IMR-90 (cell line): ENCODE results near the gene ZBTB40. TPM values are rescaled to one million over a fixed set of nuclear protein-coding genes. Genes with fewer than 3 reads are reported as not detected.
A peak's percentile ranks its signal among the peaks of the same experiment; 100 is the strongest.

ENCODE experiments used
- ATAC-seq: fragments of 200-7000 bp; cut with Tn5 transposase; 2 replicates; pipeline ENCODE4 v1.9.1; 2020; ENCODE audit warnings: low read depth, mild to moderate bottlenecking, moderate library complexity
- BruUV-seq: library from RNA; stranded (reverse); fragments of 400-500 nt; replicated peaks from 2 replicates; lab custom pipeline; 2021; lab: Mats Ljungman, UMichigan
- CTCF ChIA-PET: fragments of 300-600 bp; formaldehyde crosslinking; extraction: SDS; loops from one replicate; lab custom pipeline; 2021; ENCODE audit warnings: antibody characterized with exemption; lab: Yijun Ruan, JAX
- POLR2A ChIA-PET: fragments of 300-600 bp; sonication (Branson Sonifier 250); formaldehyde crosslinking; loops from one replicate; lab custom pipeline; 2022; ENCODE audit warnings: antibody characterized with exemption; ENCODE audit not compliant: unreplicated experiment; lab: Charles Lee
- DNase-seq: peaks from one replicate; pipeline ENCODE4 v3.0.0; 2013
- H2AFZ ChIP-seq: replicated peaks from 2 replicates; pipeline ENCODE3; 2013; ENCODE audit warnings: low read length, mild to moderate bottlenecking; ENCODE audit not compliant: poor library complexity
- H2AK5ac ChIP-seq: 2 replicates; pipeline ENCODE4 v1.6.1; 2013; ENCODE audit warnings: low read depth, low read length, inconsistent platforms
- H2AK9ac ChIP-seq: replicated peaks from 2 replicates; pipeline ENCODE3; 2013; ENCODE audit warnings: mild to moderate bottlenecking, low read depth, low read length, moderate library complexity; ENCODE audit not compliant: poor library complexity
- H2BK120ac ChIP-seq: 2 replicates; pipeline ENCODE4 v1.6.1; 2013; ENCODE audit warnings: low read depth, low read length, inconsistent platforms
- H2BK15ac ChIP-seq: 3 replicates; pipeline ENCODE4 v1.6.1; 2013; ENCODE audit warnings: low read depth, low read length, inconsistent platforms
- H2BK20ac ChIP-seq: 2 replicates; pipeline ENCODE4 v1.6.1; 2013; ENCODE audit warnings: low read depth, mild to moderate bottlenecking, inconsistent platforms, low read length, moderate library complexity
- H2BK5ac ChIP-seq: 2 replicates; pipeline ENCODE4 v1.6.1; 2013; ENCODE audit warnings: mild to moderate bottlenecking, low read depth, low read length, inconsistent platforms; ENCODE audit not compliant: poor library complexity, severe bottlenecking
- H3K14ac ChIP-seq: replicated peaks from 2 replicates; pipeline ENCODE4 v1.6.1; 2013; ENCODE audit warnings: low read depth, low read length, inconsistent platforms
- H3K18ac ChIP-seq: 2 replicates; pipeline ENCODE4 v1.6.1; 2013; ENCODE audit warnings: low read depth, low read length, control low read depth
- H3K23ac ChIP-seq: 2 replicates; pipeline ENCODE4 v1.6.1; 2013; ENCODE audit warnings: low read depth, low read length, inconsistent platforms
- H3K27ac ChIP-seq: 2 replicates; pipeline ENCODE4 v1.5.1; 2013; ENCODE audit warnings: mild to moderate bottlenecking, control low read depth, low read length; ENCODE audit not compliant: insufficient read depth
- H3K27me3 ChIP-seq: 2 replicates; pipeline ENCODE4 v1.6.1; 2013; ENCODE audit warnings: low read length; ENCODE audit not compliant: control insufficient read depth, insufficient read depth
- H3K36me3 ChIP-seq: 2 replicates; pipeline ENCODE4 v1.6.1; 2013; ENCODE audit warnings: low read length, mixed read lengths; ENCODE audit not compliant: control insufficient read depth, insufficient read depth
- H3K4ac ChIP-seq: 2 replicates; pipeline ENCODE4 v1.6.1; 2013; ENCODE audit warnings: low read depth, low read length, inconsistent platforms
- H3K4me1 ChIP-seq: 2 replicates; pipeline ENCODE4 v1.6.1; 2013; ENCODE audit warnings: low read length, mixed read lengths; ENCODE audit not compliant: control insufficient read depth, insufficient read depth
- H3K4me2 ChIP-seq: 2 replicates; pipeline ENCODE4 v1.6.1; 2013; ENCODE audit warnings: low read depth, mild to moderate bottlenecking, control low read depth, low read length, moderate library complexity
- H3K4me3 ChIP-seq: 2 replicates; pipeline ENCODE4 v1.5.1; 2013; ENCODE audit warnings: low read depth, mild to moderate bottlenecking, control low read depth, low read length, moderate library complexity; ENCODE audit not compliant: insufficient read depth
- H3K56ac ChIP-seq: 2 replicates; pipeline ENCODE4 v1.6.1; 2013; ENCODE audit warnings: low read length, inconsistent platforms; ENCODE audit not compliant: insufficient read depth; ENCODE audit errors: extremely low read depth
- H3K79me1 ChIP-seq, 2 experiments: 2 replicates each; pipeline ENCODE4 v1.6.1; 2013; ENCODE audit warnings: low read length in 2 of 2, inconsistent platforms in 1 of 2, low read depth in 1 of 2
- H3K9ac ChIP-seq: 2 replicates; pipeline ENCODE4 v1.6.1; 2013; ENCODE audit warnings: low read depth, low read length, control low read depth
- H3K9me1 ChIP-seq: 2 replicates; pipeline ENCODE4 v1.6.1; 2013; ENCODE audit warnings: low read length, inconsistent platforms; ENCODE audit not compliant: insufficient read depth
- H3K9me3 ChIP-seq: 2 replicates; pipeline ENCODE4 v1.6.1; 2013; ENCODE audit warnings: low read length; ENCODE audit not compliant: control insufficient read depth, insufficient read depth
- H4K20me1 ChIP-seq: 2 replicates; pipeline ENCODE4 v1.6.1; 2013; ENCODE audit warnings: low read length, inconsistent platforms; ENCODE audit not compliant: insufficient read depth
- H4K5ac ChIP-seq: 2 replicates; pipeline ENCODE4 v1.6.1; 2013; ENCODE audit warnings: mild to moderate bottlenecking, low read depth, low read length, control low read depth
- H4K8ac ChIP-seq, 2 experiments: 2 replicates each; pipeline ENCODE4 v1.6.1; 2013; ENCODE audit warnings: low read depth in 2 of 2, low read length in 2 of 2, control low read depth in 1 of 2, inconsistent platforms in 1 of 2
- H4K91ac ChIP-seq: 2 replicates; pipeline ENCODE4 v1.6.1; 2013; ENCODE audit warnings: low read depth, low read length, inconsistent platforms; ENCODE audit not compliant: insufficient read depth
- CEBPB ChIP-seq: IDR thresholded peaks from 2 replicates; pipeline ENCODE4 v1.6.1; 2012; ENCODE audit warnings: low read depth, low read length, improper control_type of control experiment
- CTCF ChIP-seq: conservative IDR thresholded peaks from 2 replicates; pipeline ENCODE4 v1.5.1; 2012; ENCODE audit warnings: mild to moderate bottlenecking, low read depth, low read length, improper control_type of control experiment
- WGBS, 2 experiments: methylation state at CpG; one replicate each; pipeline versions ENCODE4 v1.1.5 to v1.1.7; 2013; ENCODE audit warnings: missing lambda C conversion rate in 2 of 2; ENCODE audit not compliant: insufficient read length in 1 of 2; ENCODE audit errors: extremely low coverage in 2 of 2; 5-methylcytosine and 5-hydroxymethylcytosine counted together
- dilution Hi-C: fragments of 300-500 bp; cut with HindIII; formaldehyde crosslinking; loops from one replicate; pipeline ENCODE4 v1.14.3; 2018; ENCODE audit warnings: low sequenced_read_pairs; ENCODE audit not compliant: unreplicated experiment
- in situ Hi-C: fragments of 300-500 bp; cut with MboI; formaldehyde crosslinking; loops from 3 replicates; pipeline ENCODE4 v1.14.3; 2019; ENCODE audit warnings: low sequenced_read_pairs, inconsistent platforms, mixed read lengths
- intact Hi-C: fragments of 100-400 bp; cut with micrococcal nuclease; formaldehyde crosslinking; loops from 2 replicates; pipeline ENCODE4 v1.10.0; 2022
- polyA plus RNA-seq, 3 experiments: library from polyadenylated mRNA; depleted of rRNA; stranded (reverse); fragments of >200 nt; gene quantifications; 2 replicates each; pipeline ENCODE4 v1.2.3, GENCODE V29; 2012; ENCODE audit warnings: low replicate concordance in 1 of 3
- total RNA-seq: library from RNA; depleted of rRNA; stranded (reverse); fragments of >200 nt; gene quantifications from 2 replicates; pipeline ENCODE4 v1.2.3, GENCODE V29; 2012

The ZBTB40 gene
- total and polyA plus RNA-seq, 2 of the 4 experiments (the other 2 are of a cell fraction) = 6.0 to 9.7 TPM

DNA sequence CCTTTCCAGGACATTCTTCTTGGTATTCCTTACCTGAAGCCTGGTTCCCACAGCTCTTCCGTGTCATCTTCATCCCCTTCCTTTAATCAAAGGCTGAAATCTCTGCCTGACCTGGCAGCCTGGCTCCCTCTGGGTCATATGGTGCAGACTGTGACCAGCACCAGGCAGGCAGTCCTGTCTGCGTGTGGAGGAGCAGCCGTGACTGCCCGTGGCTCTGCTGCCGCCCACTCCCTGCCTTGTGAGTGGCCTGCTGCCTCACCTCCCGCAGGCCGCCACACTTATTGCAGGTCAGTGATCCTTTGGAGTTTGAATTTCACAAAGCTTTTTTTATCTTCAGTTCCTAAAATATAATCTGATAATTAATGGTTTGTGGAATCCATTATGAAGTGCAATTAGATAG is 75.5 kb downstream of the ZBTB40 start:
- H3K4ac ChIP-seq = no peak overlapping the region
- no peak overlapping the region for H3K27ac ChIP-seq
- no peak overlapping the region for H4K8ac ChIP-seq
- H2AK9ac ChIP-seq = no peak overlapping the region
- dilution Hi-C loops (no loop called here), in situ Hi-C loops (no loop called here), intact Hi-C loops (no loop called here)
- no peak overlapping the region for H4K91ac ChIP-seq
- no peaks in the 10 kb centered on the region for H3K79me1 ChIP-seq
- no peaks in the 10 kb centered on the region for H4K20me1 ChIP-seq
- H3K4me3 ChIP-seq = no peak overlapping the region
- H2AFZ ChIP-seq = no peak overlapping the region
- no peak overlapping the region for H3K23ac ChIP-seq
- no peak overlapping the region for H3K18ac ChIP-seq
- H3K4me1 ChIP-seq = no peaks in the 10 kb centered on the region
- H2BK15ac ChIP-seq = no peak overlapping the region
- no peak overlapping the region for H3K4me2 ChIP-seq
- ATAC-seq (no peak), DNase-seq (no peak)
- POLR2A ChIA-PET = no interaction called here
- no peak overlapping the region for H2AK5ac ChIP-seq
- H3K9me3 ChIP-seq = no peaks in the 10 kb centered on the region
- 0 out of 2 replicates have a peak, but pooled peaks cover 5% of the 10 kb centered on the region for H3K9me1 ChIP-seq
- H3K36me3 ChIP-seq = peaks cover 31% of the 10 kb centered on the region
- H3K9ac ChIP-seq = no peak overlapping the region
- no peak overlapping the region for H2BK5ac ChIP-seq
- WGBS, 2 experiments = 82% methylated on average over 2 of the region's 7 CpGs; no CpG with 5 or more reads in 1 of the 2 experiments
- H4K5ac ChIP-seq = no peak overlapping the region
- no peak overlapping the region for H2BK20ac ChIP-seq
- CTCF ChIA-PET = no interaction called here
- no peaks in the 10 kb centered on the region for H3K27me3 ChIP-seq
- no peak overlapping the region for H3K56ac ChIP-seq
- no peak overlapping the region for H2BK120ac ChIP-seq
- BruUV-seq = no TSS peak
- no peak overlapping the region for H3K14ac ChIP-seq
- TF ChIP-seq CEBPB (no peak), CTCF (0 out of 2 replicates have a peak, but pooled peaks have one; percentile 2)
